ENCODE data around the gene PCIF1.

DNA sequence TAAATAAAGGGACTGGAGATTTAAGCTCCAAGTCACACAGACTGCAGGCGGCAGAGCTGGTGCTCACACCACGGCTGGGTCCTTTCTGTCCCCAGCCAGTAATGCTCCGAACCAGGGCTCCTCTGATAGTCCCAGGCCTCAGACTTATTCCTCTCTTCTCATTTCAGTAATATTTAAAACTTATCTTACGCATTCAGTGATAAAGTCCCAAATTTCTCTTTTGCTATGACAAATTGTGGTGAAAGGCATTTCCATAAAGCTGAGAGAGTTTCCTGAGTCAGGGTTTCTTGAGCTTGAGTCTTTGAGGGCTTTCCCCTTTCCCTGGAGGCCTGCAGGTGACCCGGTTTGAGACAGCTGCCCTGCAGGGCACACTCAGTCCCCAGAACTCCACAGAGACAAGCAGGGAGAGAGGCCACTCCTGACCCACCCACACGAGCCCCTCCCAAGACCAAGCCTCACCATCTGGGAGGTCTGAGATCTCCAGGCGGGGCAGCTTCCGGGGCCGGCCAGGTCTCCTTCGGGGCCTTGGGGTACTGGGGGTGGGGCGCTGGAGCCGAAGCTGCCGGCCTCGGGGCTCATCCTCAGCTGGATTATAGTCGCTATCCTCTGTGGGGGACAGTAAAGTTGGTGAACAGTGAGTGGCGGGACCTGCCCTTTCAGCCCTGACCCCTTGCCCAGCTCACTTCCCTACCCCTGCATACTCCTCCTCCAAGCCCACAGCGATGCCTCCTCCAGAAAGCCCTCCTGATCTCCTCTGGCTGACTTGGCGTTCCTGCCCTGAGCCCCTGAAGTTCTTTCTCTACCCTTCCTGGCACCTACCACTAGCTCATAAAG, 30.9 kb downstream of the PCIF1 start:
- TF ChIP-seq EZH2 (IDR thresholded peaks at IDR 0.05; ENCODE audit: borderline replicate concordance, low read depth, low read length) (no peak), TAF1 (IDR thresholded peaks at IDR 0.05; ENCODE audit: control insufficient read depth, extremely low read depth, insufficient read depth, low read length, severe bottlenecking) (no peak), TAF9B (IDR thresholded peaks at IDR 0.05; ENCODE audit: partially characterized antibody) (no peak), MAFF (IDR thresholded peaks at IDR 0.05; ENCODE audit: low read length) (no peak)
- TF ChIP-seq, protein P1, sequence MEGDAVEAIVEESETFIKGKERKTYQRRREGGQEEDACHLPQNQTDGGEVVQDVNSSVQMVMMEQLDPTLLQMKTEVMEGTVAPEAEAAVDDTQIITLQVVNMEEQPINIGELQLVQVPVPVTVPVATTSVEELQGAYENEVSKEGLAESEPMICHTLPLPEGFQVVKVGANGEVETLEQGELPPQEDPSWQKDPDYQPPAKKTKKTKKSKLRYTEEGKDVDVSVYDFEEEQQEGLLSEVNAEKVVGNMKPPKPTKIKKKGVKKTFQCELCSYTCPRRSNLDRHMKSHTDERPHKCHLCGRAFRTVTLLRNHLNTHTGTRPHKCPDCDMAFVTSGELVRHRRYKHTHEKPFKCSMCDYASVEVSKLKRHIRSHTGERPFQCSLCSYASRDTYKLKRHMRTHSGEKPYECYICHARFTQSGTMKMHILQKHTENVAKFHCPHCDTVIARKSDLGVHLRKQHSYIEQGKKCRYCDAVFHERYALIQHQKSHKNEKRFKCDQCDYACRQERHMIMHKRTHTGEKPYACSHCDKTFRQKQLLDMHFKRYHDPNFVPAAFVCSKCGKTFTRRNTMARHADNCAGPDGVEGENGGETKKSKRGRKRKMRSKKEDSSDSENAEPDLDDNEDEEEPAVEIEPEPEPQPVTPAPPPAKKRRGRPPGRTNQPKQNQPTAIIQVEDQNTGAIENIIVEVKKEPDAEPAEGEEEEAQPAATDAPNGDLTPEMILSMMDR (IDR thresholded peaks at IDR 0.05 in 2 of 3, conservative IDR thresholded peaks at IDR 0.05 in 1 of 3; ENCODE audit: insufficient read depth in 2 of 3, low read depth in 1 of 3, low read length in 3 of 3) = no peak

Measured in K562 (cell line).